MM.1S (cell line): ENCODE data around the gene ZNF326.

Source experiments
- EZH2 ChIP-seq: fragments of 300-600 bp; sonication (generic); optimal IDR thresholded peaks from 2 replicates; pipeline ENCODE3; 2017; ENCODE audit warnings: low read depth, mild to moderate bottlenecking, antibody characterized with exemption, low read length, mixed read lengths
- TF ChIP-seq, protein P1 (sequence below): fragments of 300-600 bp; sonication (generic); IDR thresholded peaks from 2 replicates; pipeline ENCODE4 v1.5.1; 2016; ENCODE audit warnings: antibody characterized with exemption, low read length, mixed read lengths

DNA sequence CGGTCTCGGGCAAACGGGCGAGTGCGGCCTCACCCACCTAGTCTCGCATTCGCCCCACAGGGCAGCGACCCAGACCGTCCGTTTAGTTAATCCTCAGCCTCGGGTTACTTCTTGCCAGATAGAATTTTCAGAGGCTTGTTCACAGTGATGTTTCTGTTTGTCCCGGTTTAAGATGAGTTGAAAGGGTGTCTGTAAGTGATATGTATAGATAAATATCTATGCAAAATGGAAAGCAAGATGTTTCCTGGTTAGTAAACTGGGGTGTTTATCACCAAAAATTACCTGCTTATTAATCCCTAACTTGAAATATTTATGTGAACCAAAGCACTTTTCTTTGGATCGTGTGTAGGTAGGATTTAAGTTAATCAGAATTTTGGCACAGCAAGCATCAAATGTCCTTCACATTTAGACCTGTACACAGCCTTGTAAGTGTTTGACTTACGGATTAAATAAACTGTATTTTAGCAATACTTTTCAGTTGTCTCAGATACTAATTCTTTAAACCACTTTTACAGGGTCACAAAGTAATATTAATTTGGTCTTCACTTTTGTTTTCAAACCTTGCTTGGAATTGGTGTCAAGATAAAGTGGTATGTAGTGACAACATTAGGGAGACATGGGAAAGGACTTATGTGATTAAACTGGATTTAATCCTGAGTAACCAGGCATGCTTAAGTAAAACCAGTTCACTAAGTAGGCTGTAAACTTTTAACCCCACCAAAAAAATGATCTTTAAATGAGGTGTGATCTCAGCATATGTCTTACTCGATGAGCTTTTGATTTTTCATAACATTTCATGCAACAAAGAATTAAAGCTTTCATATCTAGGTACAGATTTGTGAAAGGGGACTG lies 914 bp downstream of the ZNF326 start:
- TF ChIP-seq EZH2 = no peak
- TF ChIP-seq, protein P1, sequence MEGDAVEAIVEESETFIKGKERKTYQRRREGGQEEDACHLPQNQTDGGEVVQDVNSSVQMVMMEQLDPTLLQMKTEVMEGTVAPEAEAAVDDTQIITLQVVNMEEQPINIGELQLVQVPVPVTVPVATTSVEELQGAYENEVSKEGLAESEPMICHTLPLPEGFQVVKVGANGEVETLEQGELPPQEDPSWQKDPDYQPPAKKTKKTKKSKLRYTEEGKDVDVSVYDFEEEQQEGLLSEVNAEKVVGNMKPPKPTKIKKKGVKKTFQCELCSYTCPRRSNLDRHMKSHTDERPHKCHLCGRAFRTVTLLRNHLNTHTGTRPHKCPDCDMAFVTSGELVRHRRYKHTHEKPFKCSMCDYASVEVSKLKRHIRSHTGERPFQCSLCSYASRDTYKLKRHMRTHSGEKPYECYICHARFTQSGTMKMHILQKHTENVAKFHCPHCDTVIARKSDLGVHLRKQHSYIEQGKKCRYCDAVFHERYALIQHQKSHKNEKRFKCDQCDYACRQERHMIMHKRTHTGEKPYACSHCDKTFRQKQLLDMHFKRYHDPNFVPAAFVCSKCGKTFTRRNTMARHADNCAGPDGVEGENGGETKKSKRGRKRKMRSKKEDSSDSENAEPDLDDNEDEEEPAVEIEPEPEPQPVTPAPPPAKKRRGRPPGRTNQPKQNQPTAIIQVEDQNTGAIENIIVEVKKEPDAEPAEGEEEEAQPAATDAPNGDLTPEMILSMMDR = no peak
